Suprapubic skin (tissue), 4 donors: ENCODE measurements around the gene USP37. TPM values are rescaled to one million over a fixed set of nuclear protein-coding genes. Genes with fewer than 3 reads are reported as not detected.

Experiments
- DNase-seq, 2 donors: peaks; one replicate each; pipeline ENCODE4 v3.0.0-alpha.2; 2019; ENCODE audit warnings: low spot score in 2 of 2
- H3K27ac ChIP-seq: fragments of 200-600 bp; sonication (generic); one replicate; pipeline ENCODE4 v1.5.1; 2019
- H3K27me3 ChIP-seq: fragments of 200-600 bp; sonication (generic); one replicate; pipeline ENCODE4 v1.5.1; 2019
- H3K36me3 ChIP-seq: fragments of 200-600 bp; sonication (generic); one replicate; pipeline ENCODE4 v1.5.1; 2019
- H3K4me1 ChIP-seq: fragments of 200-600 bp; sonication (generic); one replicate; pipeline ENCODE4 v1.5.1; 2019
- H3K4me3 ChIP-seq: fragments of 200-600 bp; sonication (generic); one replicate; pipeline ENCODE4 v1.5.1; 2019; ENCODE audit warnings: mild to moderate bottlenecking
- H3K9me3 ChIP-seq: fragments of 200-600 bp; sonication (generic); one replicate; pipeline ENCODE4 v1.5.1; 2019
- EP300 ChIP-seq: sonication (generic); formaldehyde crosslinking; IDR thresholded peaks from one replicate; pipeline ENCODE4 v1.6.1; 2017; ENCODE audit warnings: antibody characterized with exemption
- POLR2A ChIP-seq, 2 donors: fragments of 450-650 bp; IDR thresholded peaks; one replicate each; pipeline ENCODE4 v1.6.1; 2017; ENCODE audit warnings: antibody characterized with exemption in 2 of 2, mild to moderate bottlenecking in 2 of 2, moderate library complexity in 2 of 2
- POLR2AphosphoS5 ChIP-seq, 3 donors: sonication (generic); formaldehyde crosslinking; IDR thresholded peaks; one replicate each; pipeline ENCODE4 v1.6.1; 2017; ENCODE audit warnings: antibody characterized with exemption in 3 of 3
- WGBS: methylation state at CpG from one replicate; pipeline ENCODE4 v1.1.5; 2018; 5-methylcytosine and 5-hydroxymethylcytosine counted together
- total RNA-seq, 4 donors: library from RNA; depleted of rRNA; stranded (reverse); fragments of >200 nt; gene quantifications; one replicate each; pipeline ENCODE4 v1.1.0, GENCODE V29; 2016
- TF ChIP-seq, protein P1 (sequence below), 2 donors: fragments of 200-600 bp in 1 of 2; fragments of 450-650 bp in 1 of 2; sonication (generic) in 1 of 2; IDR thresholded peaks; one replicate each; pipeline ENCODE4 v1.5.1; 2016 to 2019; ENCODE audit warnings: antibody characterized with exemption in 2 of 2, mild to moderate bottlenecking in 1 of 2, moderate library complexity in 1 of 2

Gene USP37
- total RNA-seq, 4 donors from 2014 or later = 10.2 to 25.9 (median 20.5) TPM

GRCh38 chr2:218585541-218585940 lies 17.4 kb upstream of the USP37 start:
- Histone ChIP-seq H3K9me3 (no peaks in the 10 kb centered on the region), H3K36me3 (peaks cover 89% of the 10 kb centered on the region)
- WGBS = 100% methylated on average over 1 of the region's 1 CpG

GRCh38 chr2:218583983-218584850 lies 16.1 kb upstream of the USP37 start:
- no peaks in the 10 kb centered on the region for H3K27me3 ChIP-seq
- H3K27ac ChIP-seq = no peak overlapping the region
- 94% methylated on average over 6 of the region's 6 CpGs for WGBS
- no peak for DNase-seq
- H3K4me3 ChIP-seq = no peak overlapping the region
- no peaks in the 10 kb centered on the region for H3K4me1 ChIP-seq
- H3K9me3 ChIP-seq = no peaks in the 10 kb centered on the region
- TF ChIP-seq POLR2AphosphoS5 (IDR thresholded peaks at IDR 0.05) (no peak), EP300 (no peak), POLR2A (IDR thresholded peaks at IDR 0.05) (no peak)
- TF ChIP-seq, protein P1, sequence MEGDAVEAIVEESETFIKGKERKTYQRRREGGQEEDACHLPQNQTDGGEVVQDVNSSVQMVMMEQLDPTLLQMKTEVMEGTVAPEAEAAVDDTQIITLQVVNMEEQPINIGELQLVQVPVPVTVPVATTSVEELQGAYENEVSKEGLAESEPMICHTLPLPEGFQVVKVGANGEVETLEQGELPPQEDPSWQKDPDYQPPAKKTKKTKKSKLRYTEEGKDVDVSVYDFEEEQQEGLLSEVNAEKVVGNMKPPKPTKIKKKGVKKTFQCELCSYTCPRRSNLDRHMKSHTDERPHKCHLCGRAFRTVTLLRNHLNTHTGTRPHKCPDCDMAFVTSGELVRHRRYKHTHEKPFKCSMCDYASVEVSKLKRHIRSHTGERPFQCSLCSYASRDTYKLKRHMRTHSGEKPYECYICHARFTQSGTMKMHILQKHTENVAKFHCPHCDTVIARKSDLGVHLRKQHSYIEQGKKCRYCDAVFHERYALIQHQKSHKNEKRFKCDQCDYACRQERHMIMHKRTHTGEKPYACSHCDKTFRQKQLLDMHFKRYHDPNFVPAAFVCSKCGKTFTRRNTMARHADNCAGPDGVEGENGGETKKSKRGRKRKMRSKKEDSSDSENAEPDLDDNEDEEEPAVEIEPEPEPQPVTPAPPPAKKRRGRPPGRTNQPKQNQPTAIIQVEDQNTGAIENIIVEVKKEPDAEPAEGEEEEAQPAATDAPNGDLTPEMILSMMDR (IDR thresholded peaks at IDR 0.05) = no peak
- peaks cover 78% of the 10 kb centered on the region for H3K36me3 ChIP-seq

More at GRCh38 chr2:218585541-218585940, 17.4 kb upstream of the USP37 start:
- TF ChIP-seq POLR2A (IDR thresholded peaks at IDR 0.05) (no peak), EP300 (no peak), POLR2AphosphoS5 (IDR thresholded peaks at IDR 0.05) (no peak)
- TF ChIP-seq, protein P1 (IDR thresholded peaks at IDR 0.05) = no peak
- no peak for DNase-seq
- Histone ChIP-seq H3K27me3 (no peaks in the 10 kb centered on the region), H3K4me1 (no peaks in the 10 kb centered on the region), H3K27ac (no peak overlapping the region), H3K4me3 (no peak overlapping the region)

- Histone ChIP-seq H3K4me3 (no peak overlapping the region), H3K4me1 (no peaks in the 10 kb centered on the region), H3K36me3 (peaks cover 60% of the 10 kb centered on the region), H3K27me3 (no peaks in the 10 kb centered on the region), H3K27ac (no peak overlapping the region), H3K9me3 (no peaks in the 10 kb centered on the region)
- 94% methylated on average over 7 of the region's 7 CpGs for WGBS
- DNase-seq = no peak
- TF ChIP-seq, protein P1 (IDR thresholded peaks at IDR 0.05) = no peak
- TF ChIP-seq EP300 = no peak
- TF ChIP-seq POLR2AphosphoS5 (IDR thresholded peaks at IDR 0.05) = no peak
- no peak for TF ChIP-seq POLR2A (IDR thresholded peaks at IDR 0.05)
These were observed 13.9 kb upstream of the USP37 start for GRCh38 chr2:218582076-218582475.

DNA sequence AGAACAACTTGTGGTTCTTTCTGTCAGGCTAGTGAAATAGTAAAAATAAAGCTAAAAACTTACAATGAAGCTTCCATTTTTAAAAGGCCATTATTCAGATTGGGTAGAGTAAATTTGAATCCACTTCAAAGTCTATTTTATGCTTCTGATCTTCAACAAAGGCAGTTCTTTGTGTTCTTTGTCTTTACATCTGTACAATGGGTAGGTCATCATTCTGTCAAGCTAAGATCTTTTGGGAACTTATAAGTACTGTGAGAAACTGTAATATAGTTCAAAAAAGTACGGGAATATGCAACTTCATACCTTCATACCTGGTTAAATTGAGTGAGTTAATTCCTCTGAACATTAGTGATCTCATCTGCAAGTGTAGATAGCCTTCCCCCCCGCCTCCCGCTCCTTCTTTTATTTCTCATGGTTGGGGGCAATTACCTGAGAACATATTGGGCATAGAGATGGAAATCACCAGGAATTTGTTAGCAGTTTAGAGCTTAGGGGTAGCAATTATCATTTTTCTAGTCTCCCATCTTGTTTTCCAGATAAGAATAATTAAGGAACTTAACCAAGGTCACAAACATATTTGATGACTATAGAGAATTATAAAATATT lies 10.2 kb upstream of the USP37 start:
- TF ChIP-seq POLR2A (IDR thresholded peaks at IDR 0.05) (no peak), EP300 (no peak), POLR2AphosphoS5 (IDR thresholded peaks at IDR 0.05) (no peak)
- TF ChIP-seq, protein P1 (IDR thresholded peaks at IDR 0.05) = no peak
- Histone ChIP-seq H3K4me1 (no peaks in the 10 kb centered on the region), H3K27me3 (no peaks in the 10 kb centered on the region), H3K4me3 (no peak overlapping the region), H3K27ac (no peak overlapping the region), H3K9me3 (no peaks in the 10 kb centered on the region), H3K36me3 (peaks cover 32% of the 10 kb centered on the region)
- no peak for DNase-seq
- 97% methylated on average over 3 of the region's 3 CpGs for WGBS
